Rectal smooth muscle tissue (tissue), 1 donor: ENCODE measurements around the gene TNFRSF17.

Experiments
- H3K27ac ChIP-seq: one replicate; pipeline ENCODE4 v1.7.0; 2013; ENCODE audit warnings: low read depth, low read length, inconsistent platforms
- H3K27me3 ChIP-seq: one replicate; pipeline ENCODE4 v1.7.0; 2013; ENCODE audit warnings: low read length; ENCODE audit not compliant: control insufficient read depth, insufficient read depth
- H3K36me3 ChIP-seq: one replicate; pipeline ENCODE4 v1.7.0; 2013; ENCODE audit warnings: low read length; ENCODE audit not compliant: control insufficient read depth, insufficient read depth
- H3K4me1 ChIP-seq: one replicate; pipeline ENCODE4 v1.7.0; 2013; ENCODE audit warnings: low read length; ENCODE audit not compliant: control insufficient read depth, insufficient read depth
- H3K4me3 ChIP-seq: one replicate; pipeline ENCODE4 v1.7.0; 2013; ENCODE audit warnings: low read length
- H3K9ac ChIP-seq: one replicate; pipeline ENCODE4 v1.7.0; 2013; ENCODE audit warnings: low read length

The TNFRSF17 gene

DNA sequence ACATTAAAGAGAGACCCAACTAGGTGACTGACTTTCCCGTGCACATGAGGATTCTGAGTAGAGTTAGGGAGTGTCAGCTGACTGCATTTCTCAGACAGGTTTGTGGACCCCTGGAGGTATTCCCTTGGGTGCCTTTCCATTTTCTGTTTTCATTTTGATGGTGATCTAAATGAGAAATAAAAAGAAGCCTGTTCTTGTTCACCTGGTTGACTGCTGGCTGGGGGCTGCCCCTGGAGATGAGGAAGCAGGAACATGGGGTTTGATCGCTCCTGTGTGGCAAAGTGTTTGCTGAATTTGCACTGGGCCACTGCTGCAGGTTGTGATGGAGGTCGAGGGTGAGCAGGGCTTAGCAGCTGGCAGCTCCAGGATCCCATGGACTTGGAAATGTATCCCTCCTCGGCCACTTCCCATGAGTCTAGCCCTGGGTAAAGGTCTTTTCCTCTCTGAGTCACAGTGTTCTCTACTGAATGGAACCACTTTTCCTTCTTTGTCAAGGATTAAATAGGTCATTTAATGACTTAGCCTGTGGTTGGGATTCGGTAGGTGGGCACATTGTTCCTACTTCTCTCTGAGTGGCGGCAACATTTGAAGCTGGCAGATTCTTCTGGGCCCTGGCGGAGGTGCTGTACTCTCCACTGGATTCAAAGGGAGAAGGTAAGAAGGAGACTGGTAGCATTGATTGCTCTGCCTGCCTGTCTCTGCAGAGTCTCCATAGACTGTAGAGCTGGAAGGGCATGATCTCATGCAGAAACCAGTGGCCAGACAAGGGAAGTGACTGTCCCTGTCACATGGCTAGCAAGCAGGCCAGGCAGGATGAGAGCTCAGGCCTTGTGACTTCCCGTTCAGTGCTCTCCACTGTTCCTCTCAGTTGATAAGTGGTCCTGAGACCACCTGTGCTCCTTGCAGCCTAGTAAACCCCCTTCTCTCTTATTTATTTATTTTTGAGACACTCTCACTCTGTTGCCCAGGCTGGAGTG is 29.4 kb downstream of the TNFRSF17 start:
- no peak overlapping the region for H3K27ac ChIP-seq
- H3K27me3 ChIP-seq: no peaks in the 10 kb centered on the region
- no peaks in the 10 kb centered on the region for H3K36me3 ChIP-seq
- no peak overlapping the region for H3K4me3 ChIP-seq
- no peak overlapping the region for H3K9ac ChIP-seq
- no peaks in the 10 kb centered on the region for H3K4me1 ChIP-seq

DNA sequence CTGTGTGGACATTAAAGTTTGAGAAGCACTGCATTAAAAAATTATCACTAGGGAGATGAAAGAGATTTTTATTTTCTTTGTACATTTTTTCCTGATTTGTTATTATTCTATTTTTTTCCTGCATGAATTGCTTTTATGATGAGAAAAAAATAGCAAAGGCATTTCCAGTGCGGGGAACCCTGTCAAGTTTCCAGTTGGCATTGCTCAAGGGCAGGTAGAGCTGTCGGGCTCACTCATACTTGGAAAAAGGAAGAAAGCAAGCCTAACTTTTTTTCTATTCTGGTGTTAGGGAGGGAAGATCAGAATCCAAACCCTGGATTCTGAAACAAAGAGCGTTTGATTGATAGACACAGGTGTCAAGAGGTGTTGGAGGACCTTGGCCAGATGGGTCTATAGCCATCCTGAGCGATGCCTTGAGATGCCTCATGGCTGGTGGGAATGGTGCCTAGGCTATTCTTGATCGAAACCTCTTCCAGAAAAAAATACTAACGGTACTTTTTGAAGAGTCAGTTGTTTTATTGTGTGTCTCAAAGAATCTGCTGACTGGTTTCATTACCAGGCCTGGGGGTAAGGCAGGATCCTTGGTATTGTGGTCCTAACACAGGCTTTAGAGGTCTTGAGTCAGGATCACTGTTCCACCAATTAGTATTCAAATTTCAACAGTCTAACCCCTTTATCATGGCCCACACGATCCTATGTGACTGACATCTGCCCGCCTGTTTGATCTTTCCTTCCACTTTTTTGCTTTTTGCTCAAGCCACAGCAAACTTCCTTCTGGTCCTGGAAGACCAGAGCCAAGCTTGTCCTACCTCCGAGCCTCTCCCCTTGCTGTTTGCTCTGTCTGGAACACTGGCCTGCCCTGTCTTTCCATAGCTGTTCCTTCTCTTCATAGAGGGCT is 31.7 kb downstream of the TNFRSF17 start:
- H3K27me3 ChIP-seq: no peaks in the 10 kb centered on the region
- H3K27ac ChIP-seq: no peak overlapping the region
- no peaks in the 10 kb centered on the region for H3K4me1 ChIP-seq
- no peak overlapping the region for H3K4me3 ChIP-seq
- H3K36me3 ChIP-seq: peaks cover 3% of the 10 kb centered on the region
- H3K9ac ChIP-seq: no peak overlapping the region

DNA sequence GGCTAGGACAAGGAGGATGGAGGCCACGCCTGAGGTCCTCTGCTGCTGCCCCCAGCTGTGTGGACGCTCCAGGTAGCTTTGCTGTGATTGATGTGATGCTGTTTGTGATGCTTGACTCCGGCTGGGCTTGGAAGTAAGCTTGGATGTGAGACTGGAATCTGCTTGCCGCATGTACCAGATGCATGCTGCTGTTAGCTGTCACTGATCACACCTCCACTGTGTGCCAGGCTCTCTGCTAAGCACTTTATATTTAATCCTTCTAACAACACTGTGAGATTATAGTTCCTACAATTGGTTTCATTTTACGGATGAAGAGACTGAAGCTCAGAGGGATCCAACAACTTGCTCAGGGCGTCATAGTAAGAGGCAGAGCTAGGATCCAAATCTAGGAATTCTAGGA is 35.0 kb downstream of the TNFRSF17 start:
- no peaks in the 10 kb centered on the region for H3K4me1 ChIP-seq
- H3K27me3 ChIP-seq: no peaks in the 10 kb centered on the region
- no peak overlapping the region for H3K4me3 ChIP-seq
- H3K9ac ChIP-seq: no peak overlapping the region
- peaks cover 3% of the 10 kb centered on the region for H3K36me3 ChIP-seq
- no peak overlapping the region for H3K27ac ChIP-seq

- Histone ChIP-seq H3K27me3 (no peaks in the 10 kb centered on the region), H3K27ac (no peak overlapping the region), H3K4me3 (no peak overlapping the region), H3K36me3 (peaks cover 3% of the 10 kb centered on the region), H3K4me1 (no peaks in the 10 kb centered on the region), H3K9ac (no peak overlapping the region)
Observed at GRCh38 chr16:12002447-12003006, 37.5 kb downstream of the TNFRSF17 start.

DNA sequence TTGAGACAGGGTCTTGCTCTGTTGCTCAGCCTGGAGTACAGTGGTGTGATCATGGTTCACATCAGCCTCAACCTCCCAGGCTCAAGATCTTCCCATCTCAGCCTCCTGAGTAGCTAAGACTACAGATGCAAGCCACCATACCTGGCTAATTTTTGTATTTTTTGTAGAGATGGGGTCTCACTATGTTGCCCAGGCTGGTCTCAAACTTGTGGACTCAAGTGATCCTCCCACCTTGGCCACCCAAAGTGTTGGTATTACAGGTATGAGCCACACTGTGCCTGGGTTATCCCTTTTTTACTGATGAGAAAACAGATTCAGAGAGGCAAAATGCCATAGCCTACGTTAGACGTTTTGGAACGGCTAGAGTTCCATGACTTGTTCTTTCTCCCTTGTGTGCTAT is 41.6 kb downstream of the TNFRSF17 start:
- no peaks in the 10 kb centered on the region for H3K4me1 ChIP-seq
- no peaks in the 10 kb centered on the region for H3K27me3 ChIP-seq
- H3K9ac ChIP-seq: no peak overlapping the region
- no peak overlapping the region for H3K4me3 ChIP-seq
- peaks cover 2% of the 10 kb centered on the region for H3K36me3 ChIP-seq
- H3K27ac ChIP-seq: no peak overlapping the region

DNA sequence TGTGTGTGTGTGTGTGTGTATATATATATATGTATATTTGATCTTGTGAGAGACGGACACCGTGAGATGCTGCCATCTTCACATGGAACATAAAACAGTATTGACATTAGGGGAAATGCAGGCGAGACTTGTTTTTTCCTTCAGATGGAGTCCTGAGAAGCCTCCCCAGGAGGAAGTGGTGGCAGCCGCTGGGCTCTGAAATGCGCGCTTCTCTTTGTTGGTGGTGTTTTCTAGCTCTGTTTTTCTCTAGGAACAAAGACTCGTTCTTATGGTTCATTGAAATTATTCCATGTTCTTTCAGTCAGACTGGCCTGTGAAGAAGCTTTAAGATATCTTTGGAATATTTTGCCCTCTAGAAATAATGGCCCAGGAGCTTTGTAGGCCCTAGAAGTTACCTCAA is 44.5 kb downstream of the TNFRSF17 start:
- Histone ChIP-seq H3K4me1 (no peaks in the 10 kb centered on the region), H3K27ac (no peak overlapping the region), H3K9ac (no peak overlapping the region), H3K4me3 (no peak overlapping the region), H3K36me3 (peaks cover 2% of the 10 kb centered on the region), H3K27me3 (no peaks in the 10 kb centered on the region)

DNA sequence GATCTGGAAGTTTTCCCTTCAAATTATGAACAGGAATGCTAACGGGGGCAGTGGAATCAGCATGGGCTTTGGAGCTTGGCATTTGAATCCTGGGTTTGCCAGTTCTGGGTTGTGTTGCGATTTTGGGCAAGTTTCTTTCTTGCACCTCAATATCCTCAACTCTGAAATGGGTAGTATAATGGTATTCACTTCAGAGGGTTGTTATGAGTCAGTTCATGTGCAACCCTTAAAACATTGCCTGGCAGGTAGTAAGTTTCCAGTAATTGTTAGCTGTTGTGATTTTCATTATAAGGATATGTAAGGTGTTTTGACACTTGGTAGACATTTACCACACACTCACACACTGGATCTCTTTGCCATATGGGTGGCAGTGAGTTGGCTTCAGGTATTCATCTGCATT is 44.9 kb downstream of the TNFRSF17 start:
- Histone ChIP-seq H3K27ac (no peak overlapping the region), H3K9ac (no peak overlapping the region), H3K4me1 (no peaks in the 10 kb centered on the region), H3K27me3 (no peaks in the 10 kb centered on the region), H3K36me3 (peaks cover 2% of the 10 kb centered on the region), H3K4me3 (no peak overlapping the region)

DNA sequence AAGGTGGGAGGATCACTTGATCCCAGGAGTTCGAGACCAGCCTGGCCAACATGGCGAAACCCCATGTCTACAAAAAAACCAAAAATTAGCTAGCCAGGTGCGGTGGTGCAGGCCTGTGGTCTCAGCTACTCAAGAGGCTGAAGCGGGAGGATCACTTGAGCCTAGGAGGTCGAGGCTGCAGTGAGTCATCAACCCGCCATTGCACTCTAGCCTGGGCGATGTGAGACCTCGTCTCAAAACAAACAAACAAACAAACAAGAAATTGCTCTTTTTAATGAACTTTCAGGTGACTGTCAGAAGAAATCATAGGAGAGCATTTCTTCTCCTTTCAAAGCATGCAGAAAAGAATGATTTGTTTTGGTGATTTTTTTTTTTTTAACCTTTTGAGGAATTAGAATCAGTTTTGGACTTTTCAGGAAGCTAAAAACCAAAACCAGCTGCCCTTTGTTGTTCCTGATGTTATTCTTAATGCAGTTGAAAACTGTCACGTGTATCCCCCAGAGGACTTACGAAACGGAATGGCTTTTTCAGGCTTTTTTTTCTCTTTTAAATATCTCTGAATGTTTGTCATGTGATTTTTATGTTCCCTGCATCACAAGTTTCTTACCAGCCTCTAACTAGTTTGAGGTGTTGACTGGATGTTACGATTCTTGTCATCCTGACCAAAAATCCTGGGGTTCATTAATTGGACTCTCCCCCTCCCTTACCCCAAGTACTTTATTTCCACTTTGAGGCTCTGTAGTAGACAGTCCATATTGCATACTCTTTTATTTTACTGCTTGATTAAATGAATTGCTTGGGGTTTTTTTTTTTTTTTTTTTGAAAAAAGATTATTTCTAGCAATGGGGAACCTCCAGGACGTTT is 45.6 kb downstream of the TNFRSF17 start:
- Histone ChIP-seq H3K27ac (no peak overlapping the region), H3K36me3 (peaks cover 2% of the 10 kb centered on the region), H3K4me1 (no peaks in the 10 kb centered on the region), H3K4me3 (no peak overlapping the region), H3K9ac (no peak overlapping the region), H3K27me3 (no peaks in the 10 kb centered on the region)

DNA sequence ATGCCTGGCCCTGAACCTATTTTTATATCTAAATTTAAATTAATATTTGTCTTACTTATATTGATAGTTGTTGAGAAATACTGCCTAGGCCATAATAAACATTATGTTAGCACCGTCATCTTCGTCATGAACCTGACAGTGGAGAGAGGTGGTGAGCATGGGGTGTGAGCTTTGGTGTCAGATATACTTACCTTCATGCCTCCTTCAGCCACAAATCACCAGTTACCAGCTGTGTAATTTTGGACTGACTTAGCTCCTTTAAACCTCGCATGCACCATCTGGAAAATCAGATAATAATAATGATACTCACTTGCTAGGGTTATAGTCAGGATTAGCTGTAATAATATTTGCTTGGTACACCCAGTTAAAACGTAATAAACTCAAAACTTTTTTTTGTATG is 46.6 kb downstream of the TNFRSF17 start:
- H3K4me3 ChIP-seq: no peak overlapping the region

GRCh38 chr16:12016291-12016947 is 51.4 kb downstream of the TNFRSF17 start:
- Histone ChIP-seq H3K4me1 (no peaks in the 10 kb centered on the region), H3K4me3 (no peak overlapping the region), H3K36me3 (no peaks in the 10 kb centered on the region), H3K9ac (no peak overlapping the region), H3K27me3 (no peaks in the 10 kb centered on the region), H3K27ac (no peak overlapping the region)

More for the DNA sequence above, 46.6 kb downstream of the TNFRSF17 start:
- H3K9ac ChIP-seq: no peak overlapping the region
- peaks cover 2% of the 10 kb centered on the region for H3K36me3 ChIP-seq
- no peaks in the 10 kb centered on the region for H3K4me1 ChIP-seq
- H3K27me3 ChIP-seq: no peaks in the 10 kb centered on the region
- H3K27ac ChIP-seq: no peak overlapping the region

DNA sequence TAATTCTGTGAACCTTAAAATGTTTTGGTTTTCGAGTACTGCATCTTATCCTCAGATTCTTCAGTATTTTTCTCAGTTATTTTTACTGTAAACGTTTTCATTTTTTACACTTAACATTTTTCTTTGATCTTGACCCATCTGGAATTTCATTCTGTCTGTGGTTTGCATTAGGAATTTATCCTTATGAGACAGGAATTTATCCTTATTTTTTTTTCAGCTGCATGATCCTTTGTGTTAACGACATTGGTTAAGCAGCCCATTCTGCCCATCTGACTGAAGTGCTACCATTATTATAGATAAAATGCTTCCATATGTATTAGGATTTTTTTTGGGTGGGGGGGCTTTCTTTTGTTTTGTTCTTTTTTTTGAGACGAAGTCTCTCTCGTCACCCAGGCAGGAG is 52.5 kb downstream of the TNFRSF17 start:
- Histone ChIP-seq H3K27ac (no peak overlapping the region), H3K36me3 (no peaks in the 10 kb centered on the region), H3K4me3 (no peak overlapping the region), H3K27me3 (no peaks in the 10 kb centered on the region), H3K9ac (no peak overlapping the region), H3K4me1 (no peaks in the 10 kb centered on the region)
